ENCODE data around the gene WIPF3.

The WIPF3 gene

DNA sequence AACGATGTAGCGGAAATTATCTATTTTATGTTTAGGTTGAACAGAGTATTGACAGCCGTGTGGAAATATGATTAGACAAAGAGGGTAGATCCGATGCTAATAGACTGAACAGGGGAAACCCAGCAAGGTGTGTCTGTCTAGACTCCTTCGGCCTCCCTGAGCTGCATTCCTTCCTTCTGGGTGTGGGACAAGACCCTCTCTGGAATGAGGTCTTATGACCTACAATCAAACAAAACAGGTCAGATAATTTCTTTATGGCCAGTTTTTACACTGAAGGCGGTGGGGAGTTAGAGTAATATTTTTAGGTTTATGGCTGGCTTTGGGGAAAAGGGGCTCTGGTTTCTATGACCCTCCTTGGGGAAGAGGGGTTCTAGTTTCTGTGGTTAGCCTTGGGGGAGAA lies 41.2 kb downstream of the WIPF3 start:
- Histone ChIP-seq H3K36me3 (ENCODE audit: control insufficient read depth, low read length) (no peaks in the 10 kb centered on the region), H3K4me3 (ENCODE audit: low read length) (no peak overlapping the region), H4K20me1 (ENCODE audit: control insufficient read depth, insufficient read depth, low read depth, low read length) (no peaks in the 10 kb centered on the region), H3K9me3 (ENCODE audit: control insufficient read depth, insufficient read depth, low read length) (no peaks in the 10 kb centered on the region), H3F3A (ENCODE audit: control insufficient read depth, insufficient read depth) (no peaks in the 10 kb centered on the region), H3K4me2 (ENCODE audit: low read length) (no peak overlapping the region), H3K27me3 (ENCODE audit: control insufficient read depth, low read length) (peaks cover 11% of the 10 kb centered on the region; the same call in 1 of the 2 replicates), H3K79me2 (ENCODE audit: control insufficient read depth, low read length) (no peaks in the 10 kb centered on the region), H3K4me1 (ENCODE audit: control insufficient read depth, low read length) (no peaks in the 10 kb centered on the region), H3K9me2 (replicated peaks; ENCODE audit: control insufficient read depth, low read length) (no peaks in the 10 kb centered on the region), H3K27ac (ENCODE audit: low read depth, low read length) (no peak overlapping the region)
- TF ChIP-seq, protein P1, sequence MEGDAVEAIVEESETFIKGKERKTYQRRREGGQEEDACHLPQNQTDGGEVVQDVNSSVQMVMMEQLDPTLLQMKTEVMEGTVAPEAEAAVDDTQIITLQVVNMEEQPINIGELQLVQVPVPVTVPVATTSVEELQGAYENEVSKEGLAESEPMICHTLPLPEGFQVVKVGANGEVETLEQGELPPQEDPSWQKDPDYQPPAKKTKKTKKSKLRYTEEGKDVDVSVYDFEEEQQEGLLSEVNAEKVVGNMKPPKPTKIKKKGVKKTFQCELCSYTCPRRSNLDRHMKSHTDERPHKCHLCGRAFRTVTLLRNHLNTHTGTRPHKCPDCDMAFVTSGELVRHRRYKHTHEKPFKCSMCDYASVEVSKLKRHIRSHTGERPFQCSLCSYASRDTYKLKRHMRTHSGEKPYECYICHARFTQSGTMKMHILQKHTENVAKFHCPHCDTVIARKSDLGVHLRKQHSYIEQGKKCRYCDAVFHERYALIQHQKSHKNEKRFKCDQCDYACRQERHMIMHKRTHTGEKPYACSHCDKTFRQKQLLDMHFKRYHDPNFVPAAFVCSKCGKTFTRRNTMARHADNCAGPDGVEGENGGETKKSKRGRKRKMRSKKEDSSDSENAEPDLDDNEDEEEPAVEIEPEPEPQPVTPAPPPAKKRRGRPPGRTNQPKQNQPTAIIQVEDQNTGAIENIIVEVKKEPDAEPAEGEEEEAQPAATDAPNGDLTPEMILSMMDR (IDR thresholded peaks at IDR 0.05; ENCODE audit: low read depth, low read length, poor library complexity, severe bottlenecking) = no peak
- TF ChIP-seq EZH2phosphoT487 (IDR thresholded peaks at IDR 0.05; ENCODE audit: borderline replicate concordance, low read length) = no peak

DNA sequence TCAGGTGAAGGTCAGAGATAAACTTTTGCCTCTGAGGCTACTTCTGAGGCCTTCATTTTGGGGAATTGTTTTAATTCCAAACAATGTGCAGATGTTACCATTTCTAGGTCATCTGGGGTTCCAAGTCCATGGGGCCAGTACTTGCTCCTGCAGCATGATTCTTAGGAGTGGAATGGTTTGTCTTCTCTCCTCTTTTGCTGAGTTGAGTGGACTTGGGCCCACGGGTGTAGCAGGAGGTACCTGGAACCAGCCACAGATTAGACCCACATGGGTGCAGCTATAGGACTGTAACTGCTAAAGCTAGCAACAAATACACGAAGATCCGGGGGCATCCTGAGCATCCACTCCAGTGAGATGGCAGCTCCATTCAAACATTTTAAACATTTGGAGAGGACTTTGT lies 41.6 kb downstream of the WIPF3 start:
- no peaks in the 10 kb centered on the region for H3K4me1 ChIP-seq (ENCODE audit: control insufficient read depth, low read length)
- no peak overlapping the region for H3K27ac ChIP-seq (ENCODE audit: low read depth, low read length)
- no peaks in the 10 kb centered on the region for H4K20me1 ChIP-seq (ENCODE audit: control insufficient read depth, insufficient read depth, low read depth, low read length)
- no peaks in the 10 kb centered on the region for H3K9me2 ChIP-seq (replicated peaks; ENCODE audit: control insufficient read depth, low read length)
- TF ChIP-seq EZH2phosphoT487 (IDR thresholded peaks at IDR 0.05; ENCODE audit: borderline replicate concordance, low read length) = no peak
- TF ChIP-seq, protein P1 (IDR thresholded peaks at IDR 0.05; ENCODE audit: low read depth, low read length, poor library complexity, severe bottlenecking) = no peak
- no peaks in the 10 kb centered on the region for H3K79me2 ChIP-seq (ENCODE audit: control insufficient read depth, low read length)
- no peak overlapping the region for H3K4me3 ChIP-seq (ENCODE audit: low read length)
- H3K4me2 ChIP-seq (ENCODE audit: low read length) = no peak overlapping the region
- H3K36me3 ChIP-seq (ENCODE audit: control insufficient read depth, low read length) = no peaks in the 10 kb centered on the region
- no peaks in the 10 kb centered on the region for H3F3A ChIP-seq (ENCODE audit: control insufficient read depth, insufficient read depth)
- peaks cover 11% of the 10 kb centered on the region; the same call in 1 of the 2 replicates for H3K27me3 ChIP-seq (ENCODE audit: control insufficient read depth, low read length)
- H3K9me3 ChIP-seq (ENCODE audit: control insufficient read depth, insufficient read depth, low read length) = no peaks in the 10 kb centered on the region

DNA sequence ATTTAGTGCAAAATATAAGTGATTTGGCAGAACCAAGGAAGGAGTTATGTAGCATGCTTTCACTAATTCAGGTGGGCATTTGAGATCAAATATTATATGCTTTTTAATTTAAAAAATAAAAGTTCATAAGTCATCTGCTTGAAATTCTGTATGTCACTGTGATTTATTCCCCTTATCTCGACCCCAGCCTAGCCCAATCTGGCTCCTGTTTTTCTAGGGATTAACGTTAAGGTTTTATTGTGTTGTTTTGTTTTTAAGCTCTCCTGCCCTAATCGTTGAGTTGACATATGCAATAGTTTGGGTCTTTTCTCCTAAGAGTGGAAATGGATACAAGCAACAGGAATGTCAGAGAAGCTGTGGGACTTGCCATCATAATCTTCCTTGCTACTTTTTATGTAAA lies 42.6 kb downstream of the WIPF3 start:
- Histone ChIP-seq H3K27me3 (ENCODE audit: control insufficient read depth, low read length) (peaks cover 15% of the 10 kb centered on the region; the same call in 1 of the 2 replicates), H4K20me1 (ENCODE audit: control insufficient read depth, insufficient read depth, low read depth, low read length) (no peaks in the 10 kb centered on the region), H3K9me3 (ENCODE audit: control insufficient read depth, insufficient read depth, low read length) (no peaks in the 10 kb centered on the region), H3K4me2 (ENCODE audit: low read length) (no peak overlapping the region), H3K9me2 (replicated peaks; ENCODE audit: control insufficient read depth, low read length) (no peaks in the 10 kb centered on the region), H3K4me1 (ENCODE audit: control insufficient read depth, low read length) (no peaks in the 10 kb centered on the region), H3K79me2 (ENCODE audit: control insufficient read depth, low read length) (no peaks in the 10 kb centered on the region), H3K36me3 (ENCODE audit: control insufficient read depth, low read length) (no peaks in the 10 kb centered on the region), H3K4me3 (ENCODE audit: low read length) (no peak overlapping the region), H3K27ac (ENCODE audit: low read depth, low read length) (no peak overlapping the region), H3F3A (ENCODE audit: control insufficient read depth, insufficient read depth) (no peaks in the 10 kb centered on the region)
- TF ChIP-seq EZH2phosphoT487 (IDR thresholded peaks at IDR 0.05; ENCODE audit: borderline replicate concordance, low read length) = no peak

DNA sequence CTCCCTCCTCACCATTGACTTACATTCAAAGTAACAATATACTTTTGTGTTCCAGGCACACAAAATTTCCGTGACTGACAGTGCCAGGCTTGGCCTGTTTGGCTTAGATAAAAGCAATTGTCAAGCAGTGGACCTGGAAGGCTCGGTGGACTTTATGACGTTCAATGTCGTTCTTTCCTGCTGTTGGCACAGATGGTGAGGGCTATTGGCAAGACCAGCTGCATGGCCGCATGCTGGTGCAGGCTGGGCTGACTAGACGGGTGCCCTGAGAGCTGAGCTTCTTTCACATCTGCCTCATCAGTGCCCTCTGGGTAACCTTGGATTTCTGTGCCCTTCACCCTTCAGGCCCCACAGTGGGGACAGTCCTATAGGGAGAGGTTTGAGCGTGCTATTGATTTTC lies 45.2 kb downstream of the WIPF3 start:
- no peaks in the 10 kb centered on the region for H3K4me1 ChIP-seq (ENCODE audit: control insufficient read depth, low read length)
- H3K4me2 ChIP-seq (ENCODE audit: low read length) = no peak overlapping the region
- no peaks in the 10 kb centered on the region for H3F3A ChIP-seq (ENCODE audit: control insufficient read depth, insufficient read depth)
- H3K79me2 ChIP-seq (ENCODE audit: control insufficient read depth, low read length) = no peaks in the 10 kb centered on the region
- H3K36me3 ChIP-seq (ENCODE audit: control insufficient read depth, low read length) = no peaks in the 10 kb centered on the region
- no peak overlapping the region for H3K4me3 ChIP-seq (ENCODE audit: low read length)
- no peak for TF ChIP-seq EZH2phosphoT487 (IDR thresholded peaks at IDR 0.05; ENCODE audit: borderline replicate concordance, low read length)
- TF ChIP-seq, protein P1 (IDR thresholded peaks at IDR 0.05; ENCODE audit: low read depth, low read length, poor library complexity, severe bottlenecking) = no peak
- no peaks in the 10 kb centered on the region for H4K20me1 ChIP-seq (ENCODE audit: control insufficient read depth, insufficient read depth, low read depth, low read length)
- H3K9me3 ChIP-seq (ENCODE audit: control insufficient read depth, insufficient read depth, low read length) = no peaks in the 10 kb centered on the region
- H3K27me3 ChIP-seq (ENCODE audit: control insufficient read depth, low read length) = peaks cover 26% of the 10 kb centered on the region
- H3K9me2 ChIP-seq (replicated peaks; ENCODE audit: control insufficient read depth, low read length) = no peaks in the 10 kb centered on the region
- no peak overlapping the region for H3K27ac ChIP-seq (ENCODE audit: low read depth, low read length)
